GM19395 (cell line): Measurements from ENCODE around the gene FGGY.
"Not testable (repeated sequence)": the region's sequence is repeated elsewhere in the genome, so short reads cannot be mapped to it uniquely, and the experiment has no call there.

Source experiments
- ATAC-seq: cut with Tn5 transposase; IDR thresholded peaks from one replicate; pipeline ENCODE4 v1.9.1; 2021; ENCODE audit warnings: mild to moderate bottlenecking, moderate library complexity; ENCODE audit not compliant: unreplicated experiment

Gene FGGY

GRCh38 chr1:59689730-59690129 lies 392.8 kb downstream of the FGGY start:
- no peak for ATAC-seq

GRCh38 chr1:59690171-59690930 lies 393.5 kb downstream of the FGGY start:
- no peak for ATAC-seq

DNA sequence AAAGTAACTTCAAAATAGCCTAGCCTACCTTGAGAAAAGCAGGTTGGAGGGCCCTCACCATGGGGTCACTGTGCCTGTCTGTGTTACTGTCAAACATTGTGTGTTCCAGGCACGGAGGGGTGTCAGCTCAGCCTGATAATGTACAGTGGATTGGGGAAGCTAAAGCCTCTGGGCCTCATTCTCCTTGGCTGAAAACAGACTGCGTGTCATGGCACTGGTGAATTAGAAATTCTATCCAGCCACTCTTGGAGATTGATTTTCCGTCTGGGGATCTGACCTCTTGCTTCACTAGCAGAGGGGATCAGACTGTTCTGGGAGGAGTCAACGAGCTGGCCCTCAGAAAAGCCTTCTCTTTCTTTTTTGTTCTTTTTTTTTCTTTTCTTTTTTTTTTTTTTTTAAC lies 394.4 kb downstream of the FGGY start:
- no peak for ATAC-seq

DNA sequence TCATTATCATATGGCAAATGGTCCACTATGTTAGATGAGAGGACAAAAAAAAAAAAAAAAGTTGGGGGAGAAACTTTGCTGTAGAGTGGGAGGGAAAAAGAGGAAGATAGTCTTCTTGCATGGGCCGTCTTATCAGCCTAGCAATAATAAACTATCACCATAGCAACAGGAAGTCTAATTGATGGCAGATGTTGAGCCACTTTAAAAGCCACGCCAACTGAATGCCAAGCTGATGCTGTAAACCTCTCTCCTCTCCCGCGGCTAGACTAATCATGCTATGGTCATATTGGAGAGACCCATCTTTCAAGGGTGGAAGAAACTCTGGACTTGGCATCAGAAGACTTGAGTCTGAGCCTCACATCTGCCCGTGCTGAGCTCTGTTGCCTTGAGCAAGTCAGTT lies 395.7 kb downstream of the FGGY start:
- no peak for ATAC-seq

- no peak for ATAC-seq
Measured at GRCh38 chr1:59693406-59693805, 396.5 kb downstream of the FGGY start.

GRCh38 chr1:59695252-59695651 lies 398.4 kb downstream of the FGGY start:
- no peak for ATAC-seq

DNA sequence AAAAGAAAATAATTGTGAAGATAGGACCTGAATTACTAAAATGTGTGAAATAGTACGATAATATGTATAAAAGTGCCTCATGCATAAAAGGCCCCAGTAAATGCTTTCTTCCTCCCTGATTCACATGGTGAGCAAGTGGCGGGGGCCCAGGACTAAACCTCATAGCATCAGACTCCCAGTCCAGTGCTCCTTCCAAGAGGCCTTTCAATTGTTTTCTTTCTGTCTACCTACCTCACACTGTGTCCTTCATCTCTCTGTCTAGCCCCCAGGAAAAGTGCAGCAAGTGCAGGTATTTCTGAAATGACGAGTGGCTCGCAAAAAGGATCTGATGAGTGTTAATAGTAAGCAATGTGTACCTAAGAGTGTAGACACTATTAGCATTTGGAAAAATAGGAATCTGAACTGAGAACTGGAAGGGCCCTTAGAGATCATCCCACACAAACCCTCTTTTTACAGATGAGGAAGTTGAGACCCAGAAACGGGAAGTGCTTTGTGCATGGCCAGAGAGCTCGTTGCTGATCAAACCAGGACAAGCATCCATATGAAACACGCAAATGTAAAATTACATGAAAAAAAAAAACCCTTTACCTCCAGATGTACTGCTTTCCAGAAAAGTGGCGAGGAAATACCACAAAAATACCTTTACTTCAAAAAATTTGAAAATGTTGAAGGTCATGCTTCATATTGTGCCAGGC lies 399.7 kb downstream of the FGGY start:
- ATAC-seq: peak; percentile 55

DNA sequence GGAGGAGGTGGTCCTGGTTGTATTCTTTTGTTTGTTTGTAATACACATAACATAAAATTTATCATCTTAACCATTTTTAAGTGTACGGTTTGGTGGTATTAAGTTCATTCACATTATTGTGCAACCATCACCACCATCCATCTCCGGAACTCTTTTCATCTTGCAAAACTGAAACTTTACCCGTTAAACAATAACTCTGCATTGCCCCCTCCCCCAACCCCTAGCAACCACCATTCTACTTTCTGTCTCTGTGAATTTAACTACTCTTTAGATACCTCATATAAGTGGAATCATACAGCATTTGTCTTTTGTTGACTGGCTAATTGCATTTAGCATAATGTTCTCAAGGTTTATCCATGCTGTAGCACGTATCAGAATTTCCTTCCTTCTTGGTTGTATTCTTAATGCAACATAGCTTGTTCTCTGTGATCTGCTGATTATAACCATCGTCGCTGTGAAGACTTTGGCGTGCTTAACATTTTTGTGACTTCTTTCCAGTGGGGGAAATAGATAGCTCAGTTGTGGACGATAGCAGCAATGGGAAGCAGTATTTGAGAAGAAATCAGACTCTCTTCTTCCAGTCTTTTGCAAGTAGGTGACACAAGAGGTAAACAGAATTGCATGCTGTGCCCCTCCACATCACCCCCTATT lies 400.4 kb downstream of the FGGY start:
- peak; percentile 86 for ATAC-seq

- no peak for ATAC-seq
Measured at GRCh38 chr1:59698386-59698785, 401.5 kb downstream of the FGGY start.

GRCh38 chr1:59699227-59699847 lies 402.4 kb downstream of the FGGY start:
- ATAC-seq: no peak

DNA sequence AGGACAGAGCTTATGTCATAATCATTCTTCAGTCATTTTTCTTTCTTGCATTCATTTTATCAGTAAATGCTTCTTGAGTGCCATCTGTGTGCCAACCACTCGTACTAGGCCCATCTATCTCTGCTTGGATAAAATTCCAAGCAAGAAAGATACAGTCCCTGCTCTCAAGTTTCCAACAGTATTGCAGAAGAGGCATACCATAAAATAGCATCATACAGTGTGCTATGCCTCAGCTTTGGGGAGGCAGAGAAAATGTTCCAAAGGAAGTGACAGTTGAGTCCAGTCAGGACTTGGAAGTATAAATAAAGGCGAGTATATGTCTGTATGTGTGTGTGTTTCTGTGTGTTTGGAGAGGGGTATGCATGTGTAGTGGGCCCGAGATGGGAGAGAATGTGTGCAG lies 404.5 kb downstream of the FGGY start:
- no peak for ATAC-seq

DNA sequence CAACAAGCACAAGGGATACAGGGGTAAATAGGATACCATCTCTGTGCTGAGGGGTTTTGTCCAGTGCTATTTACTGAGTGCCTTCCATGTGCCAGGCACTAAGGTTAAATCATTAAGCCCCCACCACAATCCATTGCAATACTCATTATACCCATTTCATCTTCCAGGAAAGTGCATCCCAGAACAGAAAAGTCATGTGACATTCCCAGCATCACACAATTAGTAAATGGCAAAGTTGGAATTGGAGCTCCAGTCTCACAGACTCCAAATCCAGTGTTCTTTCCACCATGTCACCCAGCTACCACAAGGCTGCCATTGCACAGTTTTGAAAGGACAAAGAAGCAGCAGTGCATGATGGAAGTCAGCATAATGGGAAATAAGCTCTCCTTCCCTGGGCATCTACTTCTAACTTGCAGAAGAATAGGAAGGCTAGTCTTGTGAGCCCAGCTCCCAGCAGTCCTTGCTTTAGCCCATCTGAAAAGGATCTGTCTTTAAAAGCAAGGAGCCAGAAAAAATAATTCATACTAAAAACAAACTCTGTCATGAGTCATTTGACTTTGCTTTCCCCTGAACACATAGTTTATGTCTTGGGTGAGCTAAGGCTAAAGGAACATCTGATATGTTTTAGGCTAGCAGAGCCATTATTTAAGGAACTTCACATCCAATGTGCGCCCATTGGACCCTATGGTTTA lies 406.5 kb downstream of the FGGY start:
- ATAC-seq: no peak

GRCh38 chr1:59703918-59704378 lies 407.1 kb downstream of the FGGY start:
- no peak for ATAC-seq

DNA sequence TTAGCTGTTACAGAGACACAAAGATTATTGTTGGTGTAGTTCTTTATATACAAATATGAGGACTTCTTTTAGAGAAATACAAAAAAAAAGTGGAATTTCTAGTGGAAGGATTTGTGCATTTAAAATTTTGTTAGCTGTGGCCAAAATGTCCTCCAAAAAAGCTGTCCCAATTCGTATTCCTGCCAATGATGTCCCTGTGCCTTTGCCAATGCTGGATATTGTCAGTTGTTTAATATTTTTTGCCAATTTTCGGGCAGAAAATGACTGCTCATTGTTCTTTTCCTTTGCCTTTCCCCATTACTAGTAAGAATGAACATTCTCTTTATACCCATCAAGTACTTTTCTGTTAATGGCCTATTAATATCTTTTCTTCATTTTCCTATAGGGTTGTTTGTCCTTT lies 407.8 kb downstream of the FGGY start:
- ATAC-seq: no peak

GRCh38 chr1:59705466-59706302 lies 408.8 kb downstream of the FGGY start:
- no peak for ATAC-seq

DNA sequence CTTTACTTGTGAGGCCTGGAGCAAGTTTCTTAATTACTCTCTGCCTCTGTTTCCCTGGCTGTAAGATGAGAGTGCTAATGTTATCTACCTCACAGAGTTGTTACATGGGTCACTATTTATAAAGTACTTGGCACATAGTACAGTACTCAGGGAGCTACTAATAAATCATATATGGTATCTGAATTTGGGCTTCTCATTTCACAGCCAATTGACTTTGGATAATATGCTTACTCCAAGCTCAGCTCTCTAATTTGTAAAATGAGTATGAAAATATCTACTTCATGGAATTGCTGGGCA lies 409.4 kb downstream of the FGGY start:
- ATAC-seq: no peak

DNA sequence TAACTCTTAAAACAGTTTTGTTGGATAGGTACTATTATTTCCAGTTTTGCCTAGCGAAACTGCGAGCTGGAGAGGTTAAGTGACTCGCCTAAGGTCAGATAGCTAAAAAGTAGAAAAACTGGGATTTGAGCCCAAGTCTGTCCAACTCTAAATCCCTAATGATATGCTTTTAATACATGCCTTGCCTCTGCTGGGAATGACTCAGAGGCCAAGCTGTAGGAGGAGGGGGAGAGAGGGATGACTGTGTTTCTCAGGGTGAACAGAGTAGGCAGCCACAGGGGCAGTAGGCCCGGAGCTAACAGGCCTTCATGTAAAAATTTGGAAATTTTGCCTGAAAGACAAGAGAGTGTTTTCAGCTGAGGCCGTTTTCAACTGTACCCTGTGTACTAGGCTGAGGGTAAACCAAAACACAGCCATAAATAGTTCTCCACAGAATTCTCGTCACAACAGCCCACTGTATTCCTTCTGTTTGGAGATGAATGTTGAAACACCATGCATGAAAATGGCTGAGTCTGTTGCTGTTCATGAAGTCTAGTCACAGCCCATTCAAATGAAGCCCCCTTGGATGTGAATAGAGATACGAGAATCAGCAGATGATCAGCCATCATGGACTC lies 410.4 kb downstream of the FGGY start:
- no peak for ATAC-seq

DNA sequence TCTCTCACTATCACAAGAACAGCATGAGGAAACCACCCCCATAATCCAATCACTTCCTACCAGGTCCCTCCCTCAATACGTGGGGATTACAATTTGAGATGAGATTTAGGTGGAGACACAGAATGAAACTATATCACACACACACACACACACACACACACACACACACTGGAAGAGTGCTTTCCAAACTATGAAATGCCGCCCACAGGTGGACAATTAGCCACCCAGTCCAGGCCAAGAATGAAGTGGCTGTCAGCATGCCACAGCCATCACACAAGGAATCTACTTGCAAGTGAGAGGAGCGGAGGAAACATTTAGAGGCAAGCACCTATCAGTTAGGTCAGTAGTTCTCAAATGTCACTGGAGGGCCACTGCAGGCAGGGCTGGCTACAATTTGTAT lies 412.4 kb downstream of the FGGY start:
- ATAC-seq: no peak

DNA sequence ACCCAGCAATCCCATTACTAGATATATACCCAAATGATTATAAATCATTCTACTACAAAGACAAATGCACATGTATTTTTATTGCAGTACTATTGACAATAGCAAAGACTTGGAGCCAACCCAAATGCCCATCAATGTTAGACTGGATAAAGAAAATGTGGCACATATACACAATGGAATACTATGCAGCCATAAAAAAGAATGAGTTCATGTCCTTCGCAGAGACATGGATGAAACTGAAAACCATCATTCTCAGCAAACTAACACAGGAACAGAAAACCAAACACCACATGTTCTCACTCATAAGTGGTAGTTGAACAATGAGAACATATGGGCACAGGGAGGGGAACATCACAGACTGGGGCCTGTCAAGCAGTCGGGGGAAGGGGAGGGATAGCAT lies 414.0 kb downstream of the FGGY start:
- not testable (repeated sequence) for ATAC-seq

DNA sequence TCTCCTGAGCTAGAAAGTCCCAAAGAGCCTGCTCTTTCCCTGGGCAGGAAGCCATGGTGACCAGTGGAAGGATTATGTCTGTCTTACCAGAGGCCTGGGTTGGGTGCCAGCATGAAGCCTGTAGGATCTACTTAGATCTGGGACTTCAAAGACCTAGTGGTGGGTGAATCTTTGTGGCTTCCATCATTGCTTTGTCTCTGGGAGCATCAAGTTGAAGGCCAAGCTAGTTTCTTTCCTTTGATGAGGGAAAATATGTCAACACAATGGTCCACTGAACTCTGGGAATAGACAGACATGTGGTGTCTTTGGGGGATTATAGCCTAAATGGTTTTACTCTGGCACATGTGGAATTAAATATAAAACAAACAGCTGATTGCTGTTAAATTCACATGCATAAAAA lies 417.3 kb downstream of the FGGY start:
- no peak for ATAC-seq
